Ureter (tissue), 1 donor: ENCODE measurements around the gene USP9Y. TPM values are rescaled to one million over a fixed set of nuclear protein-coding genes. Genes with fewer than 3 reads are reported as not detected.
"Not testable (repeated sequence)": the region's sequence is repeated elsewhere in the genome, so short reads cannot be mapped to it uniquely, and the experiment has no call there.

Source experiments
- DNase-seq: peaks from one replicate; pipeline ENCODE4 v3.0.0-alpha.2; 2020; ENCODE audit warnings: low spot score
- total RNA-seq: library from RNA; stranded (reverse); gene quantifications from one replicate; pipeline ENCODE4 v1.2.4, GENCODE V29; 2023
- donor health status: DM: yes; HTN: yes; CAD: no.

The USP9Y gene, protein sequence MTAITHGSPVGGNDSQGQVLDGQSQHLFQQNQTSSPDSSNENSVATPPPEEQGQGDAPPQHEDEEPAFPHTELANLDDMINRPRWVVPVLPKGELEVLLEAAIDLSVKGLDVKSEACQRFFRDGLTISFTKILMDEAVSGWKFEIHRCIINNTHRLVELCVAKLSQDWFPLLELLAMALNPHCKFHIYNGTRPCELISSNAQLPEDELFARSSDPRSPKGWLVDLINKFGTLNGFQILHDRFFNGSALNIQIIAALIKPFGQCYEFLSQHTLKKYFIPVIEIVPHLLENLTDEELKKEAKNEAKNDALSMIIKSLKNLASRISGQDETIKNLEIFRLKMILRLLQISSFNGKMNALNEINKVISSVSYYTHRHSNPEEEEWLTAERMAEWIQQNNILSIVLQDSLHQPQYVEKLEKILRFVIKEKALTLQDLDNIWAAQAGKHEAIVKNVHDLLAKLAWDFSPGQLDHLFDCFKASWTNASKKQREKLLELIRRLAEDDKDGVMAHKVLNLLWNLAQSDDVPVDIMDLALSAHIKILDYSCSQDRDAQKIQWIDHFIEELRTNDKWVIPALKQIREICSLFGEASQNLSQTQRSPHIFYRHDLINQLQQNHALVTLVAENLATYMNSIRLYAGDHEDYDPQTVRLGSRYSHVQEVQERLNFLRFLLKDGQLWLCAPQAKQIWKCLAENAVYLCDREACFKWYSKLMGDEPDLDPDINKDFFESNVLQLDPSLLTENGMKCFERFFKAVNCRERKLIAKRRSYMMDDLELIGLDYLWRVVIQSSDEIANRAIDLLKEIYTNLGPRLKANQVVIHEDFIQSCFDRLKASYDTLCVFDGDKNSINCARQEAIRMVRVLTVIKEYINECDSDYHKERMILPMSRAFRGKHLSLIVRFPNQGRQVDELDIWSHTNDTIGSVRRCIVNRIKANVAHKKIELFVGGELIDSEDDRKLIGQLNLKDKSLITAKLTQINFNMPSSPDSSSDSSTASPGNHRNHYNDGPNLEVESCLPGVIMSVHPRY (N-terminal part only)
- not detected for total RNA-seq

DNA sequence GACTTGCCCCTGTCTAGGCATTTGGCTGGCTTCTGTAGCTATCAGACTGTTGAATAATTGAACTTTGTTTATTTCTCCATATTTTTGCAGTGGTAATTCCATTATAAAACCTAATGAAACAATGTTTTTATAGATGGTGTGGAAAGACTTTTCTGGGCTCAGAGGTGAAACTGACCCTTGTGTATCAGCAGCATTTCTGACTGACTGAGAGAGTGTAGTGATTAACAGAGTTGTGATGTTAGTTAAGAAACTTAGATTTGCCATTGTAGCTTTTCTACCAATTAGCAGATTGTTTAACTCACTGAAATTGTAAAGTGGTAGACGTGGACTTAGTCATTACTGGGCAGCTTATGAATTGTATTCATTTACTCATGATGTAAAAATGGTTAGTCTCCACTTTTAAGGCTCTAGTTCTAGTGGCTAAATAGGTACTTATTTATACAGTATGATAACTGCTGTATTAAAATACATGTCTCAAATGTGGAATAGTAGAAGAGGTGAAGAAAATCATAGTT lies at the start of gene USP9Y:
Gene USP9Y, plus strand, starts transcription at position 51 of the 515 bp plus-strand sequence. CDS start 8,217 bp downstream, outside the sequence.
- DNase-seq: no peak

DNA sequence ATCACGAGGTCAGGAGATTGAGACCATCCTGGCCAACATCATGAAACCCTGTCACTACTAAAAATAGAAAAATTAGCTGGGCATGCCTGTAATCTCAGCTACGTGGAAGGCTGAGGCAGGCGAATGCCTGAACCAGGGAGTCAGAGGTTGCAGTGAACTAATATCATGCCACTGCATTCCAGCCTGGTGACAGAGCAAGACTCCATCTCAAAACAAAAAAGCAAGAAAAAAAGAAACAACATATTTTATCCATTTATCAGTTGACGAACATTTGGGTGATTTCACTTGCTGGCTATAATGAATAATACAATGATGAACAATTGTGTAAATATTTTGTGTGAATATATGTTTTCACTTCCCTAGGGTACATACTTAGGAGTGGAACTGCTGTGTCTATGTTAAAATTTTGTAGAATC lies 49.4 kb upstream of the USP9Y start:
- no peak for DNase-seq

DNA sequence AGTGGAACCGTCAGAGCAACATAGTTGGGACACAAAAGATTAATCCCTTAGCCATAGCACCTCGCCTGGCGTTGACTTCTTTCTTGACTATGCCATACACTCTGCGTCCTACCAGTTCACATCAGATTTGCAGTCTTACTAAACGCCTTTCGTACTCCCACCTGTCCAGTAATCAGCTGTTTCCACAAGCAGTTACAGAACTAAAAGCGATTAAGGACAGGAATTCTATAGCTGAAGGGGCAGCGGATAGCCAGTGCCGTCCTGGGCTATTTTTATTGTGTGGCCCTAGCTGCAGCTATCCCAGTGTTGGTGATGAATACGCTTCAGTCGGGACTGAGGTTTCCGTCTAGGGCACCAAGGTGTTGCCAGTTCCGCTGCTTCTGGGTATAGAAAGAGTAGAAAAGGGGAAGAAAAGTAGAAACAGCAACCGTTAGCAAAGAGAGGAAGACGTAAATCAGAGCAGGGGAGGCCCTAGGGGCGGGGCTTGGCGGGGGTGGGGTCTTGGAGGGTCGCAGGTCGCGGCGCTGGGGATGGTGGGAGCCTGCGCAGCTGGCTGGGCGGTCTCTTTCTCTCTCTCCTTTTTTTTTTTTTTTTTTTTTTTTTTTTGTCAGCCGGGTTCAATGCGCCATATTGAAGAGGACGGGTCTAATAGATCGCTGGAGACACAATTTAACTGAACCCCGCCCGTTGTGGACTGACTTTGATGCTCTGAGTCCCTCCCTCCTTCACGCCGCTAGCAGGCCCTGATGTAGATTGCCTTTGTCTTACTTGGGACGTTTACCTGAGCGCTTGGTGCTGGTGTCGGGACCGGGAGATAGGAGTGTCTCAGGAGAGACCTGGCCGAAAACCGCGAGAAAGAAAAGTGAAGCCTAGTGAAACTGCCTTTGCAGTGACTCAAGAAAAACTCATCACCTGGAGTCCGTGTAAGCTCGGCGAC lies 39.0 kb upstream of the USP9Y start:
- no peak for DNase-seq

DNA sequence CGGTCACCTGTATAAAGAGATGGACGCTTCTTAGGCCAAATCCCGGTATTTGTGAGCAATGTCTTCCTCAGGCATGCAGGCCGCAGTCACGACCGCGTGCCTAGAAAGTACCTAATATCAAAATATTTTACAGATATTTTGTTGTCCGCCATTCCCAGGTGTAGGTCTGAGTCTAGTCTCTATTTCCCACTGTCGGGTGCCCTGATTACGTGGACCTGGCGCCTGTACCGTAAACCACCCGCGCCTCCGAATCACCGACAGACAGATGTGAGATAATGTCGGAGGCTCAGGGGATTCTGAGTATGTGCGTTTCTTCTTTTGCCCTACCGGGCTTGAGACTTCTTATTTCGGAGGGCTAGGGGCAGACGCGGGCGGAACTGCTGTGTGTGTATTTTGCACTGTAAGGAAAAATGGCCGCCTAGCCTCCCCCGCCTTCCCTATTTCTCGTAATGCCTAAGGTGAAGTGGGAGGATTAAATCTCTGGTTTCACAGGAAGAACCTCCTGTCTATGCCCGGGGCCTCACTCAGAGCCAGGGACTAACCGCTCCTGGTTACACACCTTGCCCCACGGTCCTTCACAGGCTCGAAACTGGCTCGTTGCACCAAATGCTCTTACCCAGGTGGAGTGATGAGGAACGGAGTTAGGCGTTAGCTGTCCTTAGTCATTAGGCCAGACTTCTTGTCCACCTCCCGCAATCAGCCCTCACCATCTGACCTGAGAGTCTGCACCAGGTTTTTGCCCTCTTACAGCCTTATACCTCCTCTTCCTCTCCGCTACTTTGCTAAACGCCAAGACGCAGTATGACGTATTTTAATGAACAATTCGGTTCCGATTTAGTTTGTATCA lies 38.1 kb upstream of the USP9Y start:
- DNase-seq: no peak

DNA sequence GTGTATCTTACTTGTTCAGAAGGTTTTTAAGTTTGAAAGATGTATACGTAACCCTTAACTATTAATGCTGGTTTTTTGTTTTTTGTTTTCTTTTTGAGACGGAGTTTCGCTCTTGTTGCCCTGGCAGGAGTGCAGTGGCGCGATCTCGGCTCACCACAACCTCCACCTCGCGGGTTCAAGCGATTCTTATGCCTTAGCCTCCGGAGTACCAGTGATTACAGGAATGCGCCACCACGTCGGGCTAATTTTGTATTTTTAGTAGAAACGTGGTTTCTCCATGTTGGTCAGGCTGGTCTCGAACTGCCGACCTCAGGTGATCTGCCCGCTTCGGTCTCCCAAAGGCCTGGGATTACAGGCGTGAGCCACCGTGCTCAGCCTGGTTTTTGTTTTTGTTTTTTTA lies 37.2 kb upstream of the USP9Y start:
- DNase-seq: not testable (repeated sequence)

DNA sequence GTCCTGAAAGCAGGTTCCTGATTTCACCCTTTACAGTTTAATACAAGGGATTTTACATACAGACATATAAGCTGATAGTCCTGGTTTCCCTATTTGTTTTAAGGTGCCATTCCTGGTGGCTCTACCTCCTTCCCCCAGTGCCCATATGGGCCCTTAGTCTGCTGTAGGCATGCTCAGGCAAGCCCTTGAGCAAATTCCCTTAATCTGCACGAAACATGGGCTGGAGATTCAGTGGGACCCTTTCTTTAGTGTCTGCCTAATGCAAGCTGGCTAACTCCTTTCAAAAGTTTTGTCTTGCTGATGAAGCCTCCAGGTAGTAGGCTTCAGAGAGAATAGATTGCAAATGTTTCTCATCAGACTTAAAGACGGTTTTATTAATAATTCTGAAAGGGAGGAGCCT lies 22.9 kb upstream of the USP9Y start:
- no peak for DNase-seq

DNA sequence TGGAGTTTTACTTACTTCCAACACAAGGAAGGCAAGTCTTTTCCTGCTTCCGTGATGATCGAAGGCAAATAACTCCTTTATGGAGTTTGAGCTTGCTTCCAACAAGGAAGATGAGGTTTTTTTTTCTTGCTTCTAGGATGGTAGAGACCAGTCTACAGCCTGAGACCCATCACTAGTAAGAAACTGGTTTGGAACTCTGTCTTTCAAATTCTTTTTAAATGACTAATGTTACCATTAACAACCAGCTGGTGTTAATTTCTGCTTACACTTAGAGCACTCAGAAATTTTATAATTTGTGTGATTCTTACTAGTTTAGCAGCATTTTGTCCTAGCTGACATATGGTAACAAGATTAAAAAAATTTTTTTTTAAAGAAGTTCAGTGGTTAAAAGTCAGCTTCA lies 19.5 kb upstream of the USP9Y start:
- no peak for DNase-seq

DNA sequence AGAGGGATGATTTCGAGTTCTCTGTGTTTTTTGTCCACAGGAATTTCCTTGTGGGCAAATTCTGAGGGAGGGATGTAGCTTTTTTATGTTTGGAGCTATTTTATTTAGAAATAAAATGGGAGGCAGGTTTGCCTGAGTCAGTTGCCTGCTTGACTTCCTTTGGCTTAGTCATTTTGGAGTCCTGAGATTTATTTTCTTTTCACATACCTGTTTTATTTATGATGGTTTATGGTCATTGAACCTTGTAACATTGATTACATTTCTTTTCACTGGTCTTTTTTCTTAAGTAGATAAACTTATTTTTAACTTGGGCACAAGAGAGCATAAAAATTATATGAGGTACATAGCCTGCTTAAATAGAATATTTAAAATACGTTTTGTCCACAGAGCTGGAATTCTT lies 12.7 kb upstream of the USP9Y start:
- DNase-seq: no peak

DNA sequence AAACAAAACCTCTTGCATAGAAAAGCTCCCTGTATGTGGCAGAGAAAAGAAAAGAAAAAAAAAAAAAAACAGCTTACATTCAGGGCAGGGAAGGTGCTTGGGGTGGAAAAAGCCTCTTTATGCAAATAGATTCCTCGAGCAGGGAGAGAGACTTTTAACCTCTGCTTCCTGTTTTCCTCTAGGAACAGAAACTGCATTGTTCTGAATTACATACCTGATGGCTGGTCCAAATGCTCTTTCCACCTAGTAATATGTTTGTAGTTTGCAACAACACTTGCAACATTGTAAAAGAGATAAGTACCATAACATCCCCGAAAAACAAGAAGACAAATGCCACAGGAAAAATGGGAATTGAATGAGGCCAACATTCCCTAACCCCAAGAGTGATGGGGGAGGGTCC lies 944 bp upstream of the USP9Y start:
- no peak for DNase-seq

DNA sequence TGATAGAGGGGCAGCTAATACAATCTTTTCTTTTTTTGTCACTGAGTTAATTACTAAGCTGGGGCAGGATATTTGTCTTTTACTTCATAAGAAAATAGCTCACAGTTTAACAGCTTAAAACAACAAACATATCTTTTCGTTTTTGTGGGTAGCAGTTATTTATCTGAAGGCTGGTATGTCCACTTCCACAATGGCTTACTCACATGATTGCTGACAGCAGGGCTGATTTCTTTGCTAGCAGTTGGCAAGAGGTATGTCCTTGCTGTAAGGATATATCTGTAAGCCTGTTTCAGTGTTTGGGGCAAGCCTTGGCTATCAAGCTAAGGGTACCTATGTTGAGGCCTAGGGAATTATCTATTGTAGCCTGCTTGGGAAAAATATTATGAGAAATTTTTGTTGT lies 1.1 kb downstream of the USP9Y start:
- no peak for DNase-seq

DNA sequence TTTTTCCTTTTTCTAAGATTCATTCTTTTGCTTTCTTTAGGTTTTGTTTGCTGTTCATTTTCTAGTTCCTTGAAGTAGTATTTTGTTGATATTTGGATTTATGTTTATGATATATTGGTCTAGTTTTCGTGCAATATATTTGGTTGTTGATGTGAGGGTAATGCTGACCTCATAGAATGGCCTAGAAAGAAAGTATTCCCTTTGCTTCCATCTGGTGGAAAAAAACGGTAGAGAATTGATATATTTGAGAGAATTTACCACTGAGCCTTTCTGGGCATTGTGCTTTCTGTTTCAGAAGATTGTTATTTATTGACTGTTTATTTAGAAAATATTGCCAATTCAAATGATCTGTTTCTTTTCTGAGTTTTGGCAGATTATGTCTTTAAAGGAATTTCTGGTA lies 9.4 kb downstream of the USP9Y start:
- DNase-seq: no peak

DNA sequence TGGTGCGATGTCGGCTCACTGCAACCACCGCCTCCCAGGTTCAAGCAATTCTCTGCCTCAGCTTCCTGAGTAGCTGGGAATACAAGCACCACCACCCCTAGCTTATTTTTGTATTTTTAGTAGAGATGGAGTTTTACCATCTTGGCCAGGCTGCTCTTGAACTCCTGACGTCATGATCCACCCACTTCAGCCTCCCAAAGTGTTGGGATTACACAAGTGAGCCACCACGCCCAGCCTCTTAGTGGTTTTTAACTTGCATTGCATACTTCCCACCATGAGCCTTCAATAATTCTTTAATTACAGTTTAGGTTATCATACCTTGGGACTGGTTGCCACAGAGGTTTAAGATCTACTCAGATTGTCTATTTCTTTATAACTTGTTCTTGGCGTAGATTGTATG lies 14.3 kb downstream of the USP9Y start:
- DNase-seq: no peak

DNA sequence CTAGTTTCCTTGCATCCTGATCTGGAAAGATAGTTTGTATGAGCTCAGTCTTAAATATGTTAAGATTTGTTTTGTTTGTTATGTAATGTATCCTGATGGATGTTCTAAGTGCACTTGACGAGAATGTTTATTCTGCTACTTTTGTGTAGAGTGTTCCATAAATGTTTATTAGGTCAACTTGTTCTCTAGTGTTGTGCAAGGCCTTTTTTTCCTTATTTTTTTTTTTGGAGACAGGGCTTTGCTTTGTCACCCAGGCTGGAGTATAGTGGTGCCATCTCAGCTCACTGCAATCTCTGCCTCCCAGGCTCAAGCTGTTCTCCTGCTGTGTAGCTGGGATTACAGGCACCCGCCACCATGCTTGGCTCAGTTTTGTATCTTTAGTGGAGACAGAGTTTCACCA lies 28.7 kb downstream of the USP9Y start:
- DNase-seq: no peak

DNA sequence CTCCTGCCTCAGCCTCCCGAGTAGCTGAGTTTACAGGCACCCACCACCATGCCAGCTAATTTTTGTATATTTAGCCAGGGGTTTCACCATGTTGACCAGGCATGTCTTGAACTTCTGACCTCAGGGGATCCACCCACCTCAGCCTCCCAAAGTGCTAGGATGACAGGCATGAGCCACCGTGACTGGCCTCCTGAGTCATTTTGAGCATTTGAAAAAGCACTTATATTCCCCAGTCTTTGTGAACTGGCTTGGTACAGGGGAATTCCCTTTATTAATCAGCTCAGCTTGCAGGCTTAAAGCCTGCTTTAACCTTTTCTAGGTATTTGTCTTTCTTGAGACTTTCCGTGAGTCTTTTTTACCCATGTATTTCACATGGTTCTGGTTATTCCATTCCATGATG lies 32.6 kb downstream of the USP9Y start:
- no peak for DNase-seq

DNA sequence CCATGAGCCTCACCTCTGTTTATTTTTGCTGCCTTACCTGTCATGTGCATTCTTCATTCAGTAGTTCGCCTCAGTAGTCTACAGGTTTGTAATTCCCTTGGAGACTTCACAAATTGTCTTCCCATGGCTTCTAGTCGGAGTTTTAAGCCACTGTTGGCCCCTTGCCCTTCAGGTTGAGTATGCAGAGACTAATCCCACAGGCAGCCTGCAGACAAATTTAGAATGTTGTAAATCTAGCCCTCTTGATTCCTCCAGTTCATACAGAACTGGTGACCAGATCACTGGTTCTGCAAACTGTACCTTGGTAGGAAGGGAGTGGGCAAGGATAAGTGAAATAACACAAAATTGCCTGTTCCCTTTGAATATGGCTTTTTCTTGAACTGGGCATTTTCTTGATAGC lies 33.0 kb downstream of the USP9Y start:
- DNase-seq: no peak

DNA sequence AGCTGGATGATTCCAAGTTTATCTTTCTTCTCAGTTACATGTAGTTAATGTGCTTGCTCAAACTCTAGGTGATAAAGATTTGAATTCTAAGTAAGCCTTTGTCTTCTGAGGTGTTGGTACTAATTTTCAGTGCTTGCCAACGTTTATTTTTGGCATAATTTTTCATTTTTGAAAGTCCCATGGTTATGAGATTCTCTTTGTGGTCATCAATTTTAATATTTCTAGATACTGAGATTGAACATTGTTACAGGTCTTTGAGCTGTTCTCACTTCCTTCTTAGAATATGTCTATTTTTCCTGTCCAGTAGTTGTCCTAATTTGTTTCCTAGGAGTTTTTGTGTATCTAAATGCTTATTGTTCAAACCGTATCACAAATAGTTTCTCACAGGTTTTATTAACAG lies 40.4 kb downstream of the USP9Y start:
- DNase-seq: no peak

DNA sequence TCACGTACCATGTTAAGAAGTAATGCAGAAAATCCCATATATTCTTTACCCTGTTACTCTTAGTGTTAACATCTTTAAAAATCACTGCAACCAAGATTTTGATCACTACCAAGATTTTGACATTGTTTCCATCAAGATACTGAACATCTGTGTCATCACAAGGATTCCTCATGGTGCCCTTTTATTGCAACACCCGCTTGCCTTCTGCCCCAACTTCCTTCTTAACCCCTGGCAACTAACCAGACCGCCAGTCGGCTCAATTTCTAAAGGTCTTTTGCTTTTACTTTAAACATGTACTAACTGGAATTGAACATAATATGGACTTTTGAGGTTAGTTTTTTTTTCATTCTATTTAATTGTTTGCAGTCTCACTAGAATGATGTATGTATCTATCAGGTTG lies 41.7 kb downstream of the USP9Y start:
- no peak for DNase-seq

DNA sequence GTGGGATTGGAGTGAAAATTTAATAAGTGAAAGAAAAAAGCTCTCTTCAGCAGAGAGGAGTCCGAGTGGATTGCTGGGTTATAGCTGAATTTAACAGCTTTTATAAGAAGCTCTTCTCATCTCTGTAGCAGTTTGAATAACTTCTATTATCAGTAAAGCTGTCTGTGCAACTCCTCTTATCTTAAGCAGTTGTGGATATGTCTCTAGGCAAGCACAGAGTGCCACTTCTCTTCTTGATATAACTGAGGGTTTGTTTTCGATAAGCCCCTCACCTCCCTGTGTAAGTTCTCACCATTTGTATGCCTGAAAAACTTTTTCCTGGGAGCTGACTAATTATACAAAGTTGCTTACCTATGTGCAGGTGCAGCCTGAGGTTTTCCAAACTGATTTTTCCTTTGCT lies 43.1 kb downstream of the USP9Y start:
- DNase-seq: no peak

DNA sequence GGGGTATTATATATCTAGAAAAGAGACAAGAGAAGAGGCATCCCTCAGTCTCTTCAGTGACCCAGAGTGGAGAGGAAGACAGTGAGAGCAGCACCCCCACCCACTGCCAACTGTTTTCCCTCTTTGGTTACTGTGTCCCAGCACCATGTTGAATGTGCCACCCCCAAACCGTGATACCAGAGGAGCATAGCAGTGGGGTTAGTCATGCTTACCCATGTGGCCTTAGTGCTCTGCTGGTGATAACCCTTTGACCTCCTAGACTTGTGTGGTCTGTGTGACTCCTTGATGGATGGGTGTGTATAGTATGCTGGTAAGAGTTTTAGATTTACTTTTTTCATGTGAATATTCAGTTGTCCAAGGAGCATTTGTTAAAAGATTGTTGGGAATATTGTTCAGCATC lies 48.3 kb downstream of the USP9Y start:
- DNase-seq: no peak

DNA sequence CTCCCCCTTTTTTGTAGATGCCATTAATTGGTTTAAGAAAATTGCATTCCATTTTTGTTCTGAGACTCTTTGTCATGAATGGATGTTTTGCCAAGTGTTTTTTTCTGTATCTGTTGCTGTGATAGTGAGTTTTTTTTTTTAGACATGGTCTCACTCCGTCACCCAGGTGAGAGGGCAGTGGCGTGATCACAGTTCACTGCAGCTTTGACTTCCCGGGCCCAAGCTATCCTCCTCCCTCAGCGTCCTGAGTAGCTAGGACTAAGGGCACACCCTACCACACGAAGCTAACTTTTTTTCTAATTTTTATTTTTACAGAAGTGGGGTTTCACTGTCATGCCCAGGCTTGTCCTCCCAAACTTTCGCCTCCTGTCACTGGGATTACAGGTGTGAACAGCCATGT lies 51.8 kb downstream of the USP9Y start:
- DNase-seq: no peak
